Adrenal gland (tissue), 12 donors: ENCODE results near the gene RSBN1. TPM values are rescaled to one million over a fixed set of nuclear protein-coding genes. Genes with fewer than 3 reads are reported as not detected.
A peak's percentile ranks its signal among the peaks of the same experiment; 100 is the strongest.
"Not testable (repeated sequence)": the region's sequence is repeated elsewhere in the genome, so short reads cannot be mapped to it uniquely, and the experiment has no call there.

Experiments used
- DNase-seq, 7 donors: peaks; one replicate each; pipeline ENCODE4 v3.0.0-alpha.2; 2019 to 2020
- H3K27ac ChIP-seq, 5 donors: fragments of 200-600 bp; sonication (generic) in 4 of 5; 1 replicate in 3 of 5; 2 replicates in 2 of 5; pipeline versions ENCODE4 v1.5.1 to v1.8.0; 2016 to 2020; ENCODE audit warnings: mild to moderate bottlenecking in 1 of 5
- H3K27me3 ChIP-seq: fragments of 200-600 bp; 2 replicates; pipeline ENCODE4 v1.8.0; 2021
- H3K36me3 ChIP-seq, 2 donors: fragments of 200-600 bp; replicated peaks in 1 of 2; 1 replicate in 1 of 2; 2 replicates in 1 of 2; pipeline versions ENCODE4 v1.5.1 to v1.8.0; 2018 to 2022
- H3K4me1 ChIP-seq, 2 donors: fragments of 200-600 bp; replicated peaks in 1 of 2; 1 replicate in 1 of 2; 2 replicates in 1 of 2; pipeline versions ENCODE4 v1.5.1 to v1.8.0; 2018 to 2021
- H3K4me3 ChIP-seq, 4 donors: fragments of 200-600 bp; sonication (generic) in 3 of 4; one replicate each; pipeline ENCODE4 v1.5.1; 2016 to 2018
- H3K9me3 ChIP-seq, 3 donors: fragments of 200-600 bp; sonication (generic) in 1 of 3; replicated peaks in 1 of 3; 1 replicate in 2 of 3; 2 replicates in 1 of 3; pipeline versions ENCODE4 v1.5.1 to v1.8.0; 2016 to 2021
- CTCF ChIP-seq, 6 experiments: fragments of 450-650 bp in 4 of 6; fragments of 200-600 bp in 2 of 6; sonication (generic) in 1 of 6; IDR thresholded peaks; 1 replicate in 5 of 6; 2 replicates in 1 of 6; pipeline versions ENCODE4 v1.5.1 to v1.8.0; 2016 to 2021; ENCODE audit warnings: antibody characterized with exemption in 6 of 6, mild to moderate bottlenecking in 2 of 6, moderate library complexity in 1 of 6
- POLR2A ChIP-seq, 2 donors: fragments of 450-650 bp; IDR thresholded peaks; one replicate each; pipeline ENCODE4 v1.6.1; 2017; ENCODE audit warnings: antibody characterized with exemption in 2 of 2, mild to moderate bottlenecking in 2 of 2, moderate library complexity in 1 of 2
- WGBS, 4 donors: extraction: QIAGEN DNeasy Blood & Tissue Kit in 2 of 4; methylation state at CpG; one replicate each; pipeline versions ENCODE4 v1.1.5 to v1.1.7; 2013 to 2017; 5-methylcytosine and 5-hydroxymethylcytosine counted together
- intact Hi-C, 2 donors: fragments of 100-400 bp; cut with DNase I; formaldehyde crosslinking; loops; one replicate each; pipeline versions ENCODE4 v1.14.1 to v1.15.0; 2022 to 2023
- polyA plus RNA-seq, 3 donors: library from polyadenylated mRNA; stranded (reverse); fragments of 200-250 nt in 2 of 3; fragments of 350-450 nt in 1 of 3; fragmentation: Illumina TruSeq in 1 of 3; extraction: RNeasy Lipid Tissue Mini Kit (QIAGEN cat#74804) in 1 of 3; gene quantifications; one replicate each; pipeline ENCODE4 v1.2.3, GENCODE V29; 2013 to 2014
- total RNA-seq, 9 donors: library from RNA; depleted of rRNA in 4 of 9; stranded (reverse); fragments of >200 nt in 4 of 9; fragments of 120-200 nt in 1 of 9; fragmentation: NEBNext Ultra II Directional in 1 of 9; extraction: Animal tissue kit (Norgen Biotek cat#: 25700) in 1 of 9; gene quantifications; one replicate each; pipeline versions ENCODE4 v1.1.0 to v1.2.4, GENCODE V29; 2013 to 2023
- donor health status: healthy with polysubstance abuse.
- donor health status: Bipolar disorder and iron deficiency.
- donor health status: DM: yes; HTN: yes; CAD: no.
- donor health status: DM: no; HTN: no; CAD: no.
- donor health status: DM: no; HTN: no; CAD: no.
- donor health status: DM: yes; HTN: yes; CAD: no.

Gene RSBN1
- total and polyA plus RNA-seq, 12 donors: 3.9 to 33.0 (median 15.4) TPM

GRCh38 chr1:113758631-113759332, 53.5 kb downstream of the RSBN1 start:
- intact Hi-C loops: loop anchor here in 1 of 2 donors (10.0 kb wide), 1 partner anchor 46 kb away; no protein-coding TSS in a partner anchor
- H3K36me3 ChIP-seq: no peaks in the 10 kb centered on the region

GRCh38 chr1:113756461-113756860, 55.8 kb downstream of the RSBN1 start:
- TF ChIP-seq POLR2A (IDR thresholded peaks at IDR 0.05) (no peak), CTCF (IDR thresholded peaks at IDR 0.05) (no peak)
- Histone ChIP-seq H3K9me3 (no peaks in the 10 kb centered on the region), H3K27me3 (no peaks in the 10 kb centered on the region), H3K4me1 (peaks cover 0 to 20% of the 10 kb centered on the region in 2 donors), H3K4me3 (no peak overlapping the region), H3K27ac (no peak overlapping the region), H3K36me3 (no peaks in the 10 kb centered on the region)
- WGBS, 4 donors: 91 to 100% (median 94%) methylated on average over 1 of the region's 1 CpG
- intact Hi-C loops: loop anchor here in 1 of 2 donors (10.0 kb wide), 1 partner anchor 48 kb away; no protein-coding TSS in a partner anchor
- no peak for DNase-seq

More at GRCh38 chr1:113758631-113759332, 53.5 kb downstream of the RSBN1 start:
- no peaks in the 10 kb centered on the region for H3K9me3 ChIP-seq
- TF ChIP-seq CTCF (IDR thresholded peaks at IDR 0.05) (no peak), POLR2A (IDR thresholded peaks at IDR 0.05) (no peak)
- H3K4me3 ChIP-seq: peak overlapping the region; percentile 86 to 97 (median 92)
- peak; percentile 65 to 77 (median 73) for DNase-seq
- H3K27ac ChIP-seq: peak overlapping the region; percentile 90 to 98 (median 96)
- 0% methylated on average over 22 to 55 of the region's 55 CpGs for WGBS, 4 donors
- H3K27me3 ChIP-seq: no peaks in the 10 kb centered on the region
- H3K4me1 ChIP-seq: peaks cover 0 to 20% of the 10 kb centered on the region in 2 donors

- not testable (repeated sequence) for H3K9me3 ChIP-seq, DNase-seq, H3K27me3 ChIP-seq, H3K27ac ChIP-seq, H3K4me3 ChIP-seq, H3K36me3 ChIP-seq
- H3K4me1 ChIP-seq: peaks cover 0 to 16% of the 10 kb centered on the region in 2 donors
- WGBS, 4 donors: 92 to 95% (median 94%) methylated on average over 6 of the region's 6 CpGs
- intact Hi-C loops: loop anchor here in 1 of 2 donors (10.0 kb wide), 1 partner anchor 51 kb away; no protein-coding TSS in a partner anchor
These were observed 58.9 kb downstream of the RSBN1 start for GRCh38 chr1:113753333-113753732.

- Histone ChIP-seq H3K4me3 (no peak overlapping the region), H3K4me1 (peaks cover 0 to 4% of the 10 kb centered on the region in 2 donors), H3K36me3 (no peaks in the 10 kb centered on the region), H3K9me3 (no peaks in the 10 kb centered on the region), H3K27ac (no peak overlapping the region), H3K27me3 (no peaks in the 10 kb centered on the region)
- WGBS, 4 donors: 87 to 100% (median 91%) methylated on average over 1 of the region's 1 CpG
- intact Hi-C loops: loop anchor here in 1 of 2 donors (10.0 kb wide), 1 partner anchor 53 kb away; no protein-coding TSS in a partner anchor
- TF ChIP-seq POLR2A (IDR thresholded peaks at IDR 0.05) (no peak), CTCF (IDR thresholded peaks at IDR 0.05) (no peak)
- DNase-seq: no peak
These were observed 60.8 kb downstream of the RSBN1 start for GRCh38 chr1:113751516-113751915.
